ENCODE results near the gene KLK4. TPM values are rescaled to one million over a fixed set of nuclear protein-coding genes. Genes with fewer than 3 reads are reported as not detected.
"Not testable (repeated sequence)": the region's sequence is repeated elsewhere in the genome, so short reads cannot be mapped to it uniquely, and the experiment has no call there.

The KLK4 gene
- total and polyA plus RNA-seq, 2 experiments from 2014 or later = 0.33 TPM; not detected in 1

GRCh38 chr19:50897612-50898011 is 13.6 kb downstream of the KLK4 start:
- Histone ChIP-seq H3K27ac (no peak overlapping the region), H3K4me3 (no peak overlapping the region), H2AFZ (no peak overlapping the region), H3K79me2 (no peaks in the 10 kb centered on the region), H3K36me3 (replicated peaks; ENCODE audit: insufficient read depth, low read depth) (no peaks in the 10 kb centered on the region), H3K4me2 (no peak overlapping the region), H4K20me1 (ENCODE audit: insufficient read depth, poor library complexity, severe bottlenecking) (no peaks in the 10 kb centered on the region), H3K4me1 (ENCODE audit: insufficient read depth) (no peaks in the 10 kb centered on the region), H3K27me3 (peaks cover 11% of the 10 kb centered on the region), H3K9me3 (ENCODE audit: low read depth) (no peaks in the 10 kb centered on the region), H3K9me2 (replicated peaks; ENCODE audit: insufficient read depth) (no peaks in the 10 kb centered on the region)
- TF ChIP-seq EZH2phosphoT487 (IDR thresholded peaks at IDR 0.05; ENCODE audit: low read depth, severe bottlenecking, unreplicated experiment) = no peak
- no peak for TF ChIP-seq EZH2 (IDR thresholded peaks at IDR 0.05; ENCODE audit: borderline replicate concordance)
- TF ChIP-seq CTCF (IDR thresholded peaks at IDR 0.05; ENCODE audit: poor library complexity) = no peak
- DNase-seq (ENCODE audit: low spot score) = no peak
- 84% methylated on average over 3 of the region's 3 CpGs for WGBS (ENCODE audit: low lambda C conversion rate, missing lambda C conversion rate)

- no peak for DNase-seq (ENCODE audit: low spot score)
- H3K27ac ChIP-seq = no peak overlapping the region
- H3K9me3 ChIP-seq (ENCODE audit: low read depth) = no peaks in the 10 kb centered on the region
- no peaks in the 10 kb centered on the region for H3K9me2 ChIP-seq (replicated peaks; ENCODE audit: insufficient read depth)
- H3K4me3 ChIP-seq = no peak overlapping the region
- H3K79me2 ChIP-seq = no peaks in the 10 kb centered on the region
- no peaks in the 10 kb centered on the region for H3K36me3 ChIP-seq (replicated peaks; ENCODE audit: insufficient read depth, low read depth)
- H4K20me1 ChIP-seq (ENCODE audit: insufficient read depth, poor library complexity, severe bottlenecking) = no peaks in the 10 kb centered on the region
- no peak overlapping the region for H3K4me2 ChIP-seq
- peaks cover 11% of the 10 kb centered on the region for H3K27me3 ChIP-seq
- no peaks in the 10 kb centered on the region for H3K4me1 ChIP-seq (ENCODE audit: insufficient read depth)
- WGBS (ENCODE audit: low lambda C conversion rate, missing lambda C conversion rate) = 82% methylated on average over 3 of the region's 3 CpGs
- TF ChIP-seq EZH2phosphoT487 (IDR thresholded peaks at IDR 0.05; ENCODE audit: low read depth, severe bottlenecking, unreplicated experiment) (no peak), CTCF (IDR thresholded peaks at IDR 0.05; ENCODE audit: poor library complexity) (no peak), EZH2 (IDR thresholded peaks at IDR 0.05; ENCODE audit: borderline replicate concordance) (no peak)
- no peak overlapping the region for H2AFZ ChIP-seq
Measured at GRCh38 chr19:50897191-50897607, 14.0 kb downstream of the KLK4 start.

GRCh38 chr19:50896591-50897190 is 14.5 kb downstream of the KLK4 start:
- Histone ChIP-seq H3K4me1 (ENCODE audit: insufficient read depth) (no peaks in the 10 kb centered on the region), H3K9me2 (replicated peaks; ENCODE audit: insufficient read depth) (no peaks in the 10 kb centered on the region), H3K4me2 (no peak overlapping the region), H3K79me2 (no peaks in the 10 kb centered on the region), H3K27ac (no peak overlapping the region), H3K36me3 (replicated peaks; ENCODE audit: insufficient read depth, low read depth) (no peaks in the 10 kb centered on the region), H2AFZ (no peak overlapping the region), H3K9me3 (ENCODE audit: low read depth) (no peaks in the 10 kb centered on the region), H3K4me3 (no peak overlapping the region), H4K20me1 (ENCODE audit: insufficient read depth, poor library complexity, severe bottlenecking) (no peaks in the 10 kb centered on the region), H3K27me3 (peaks cover 11% of the 10 kb centered on the region)
- DNase-seq (ENCODE audit: low spot score) = peak; percentile 42
- WGBS (ENCODE audit: low lambda C conversion rate, missing lambda C conversion rate) = 78% methylated on average over 6 of the region's 6 CpGs
- TF ChIP-seq EZH2phosphoT487 (IDR thresholded peaks at IDR 0.05; ENCODE audit: low read depth, severe bottlenecking, unreplicated experiment) = no peak
- TF ChIP-seq EZH2 (IDR thresholded peaks at IDR 0.05; ENCODE audit: borderline replicate concordance) = no peak
- TF ChIP-seq CTCF (IDR thresholded peaks at IDR 0.05; ENCODE audit: poor library complexity) = no peak

GRCh38 chr19:50896089-50896590 is 15.1 kb downstream of the KLK4 start:
- not testable (repeated sequence) for H2AFZ ChIP-seq; H3K9me2 ChIP-seq (replicated peaks; ENCODE audit: insufficient read depth); H3K27ac ChIP-seq; H3K79me2 ChIP-seq; H3K4me1 ChIP-seq (ENCODE audit: insufficient read depth); H3K9me3 ChIP-seq (ENCODE audit: low read depth); H3K4me2 ChIP-seq; H3K4me3 ChIP-seq; DNase-seq (ENCODE audit: low spot score); H4K20me1 ChIP-seq (ENCODE audit: insufficient read depth, poor library complexity, severe bottlenecking); H3K36me3 ChIP-seq (replicated peaks; ENCODE audit: insufficient read depth, low read depth)
- 92% methylated on average over 9 of the region's 9 CpGs for WGBS (ENCODE audit: low lambda C conversion rate, missing lambda C conversion rate)
- peaks cover 11% of the 10 kb centered on the region for H3K27me3 ChIP-seq

Data from hepatocyte (in vitro differentiated cells).